ENCODE data around the gene STARD3NL.

Gene STARD3NL

GRCh38 chr7:38163671-38164070 lies 14.4 kb upstream of the STARD3NL start:
- Histone ChIP-seq H3K4me3 (ENCODE audit: low read depth, low read length) (no peak overlapping the region), H3K9me3 (ENCODE audit: control insufficient read depth, insufficient read depth, low read depth, low read length) (no peaks in the 10 kb centered on the region), H3K4me1 (ENCODE audit: control insufficient read depth, insufficient read depth, low read length) (no peaks in the 10 kb centered on the region), H3K27ac (ENCODE audit: extremely low read depth, low read depth, low read length) (no peak overlapping the region), H3K36me3 (ENCODE audit: control insufficient read depth in 2 of 2, insufficient read depth in 1 of 2, low read length in 2 of 2) (no peaks in the 10 kb centered on the region)
- POLR2A ChIA-PET, result no interaction called here
- CTCF ChIA-PET, result no interaction called here
- TF ChIP-seq SETDB1 (IDR thresholded peaks at IDR 0.05; ENCODE audit: insufficient read length, low read length) (no peak), ZNF394 (tag by site-specific recombination; IDR thresholded peaks at IDR 0.05; ENCODE audit: borderline replicate concordance) (no peak), ZNF501 (tag by site-specific recombination; IDR thresholded peaks at IDR 0.05) (no peak), ZNF510 (tag by site-specific recombination; IDR thresholded peaks at IDR 0.05; ENCODE audit: insufficient replicate concordance) (no peak), FEZF1 (tag by site-specific recombination; IDR thresholded peaks at IDR 0.05) (no peak), GLI4 (tag by site-specific recombination; IDR thresholded peaks at IDR 0.05) (no peak), ZBTB1 (tag by site-specific recombination; IDR thresholded peaks at IDR 0.05) (no peak), ZXDB (tag by site-specific recombination; IDR thresholded peaks at IDR 0.05) (no peak), HOXA7 (CRISPR knock-in tag; IDR thresholded peaks at IDR 0.05; ENCODE audit: borderline replicate concordance) (no peak), ZNF600 (tag by site-specific recombination; IDR thresholded peaks at IDR 0.05) (no peak), ZBTB20 (tag by site-specific recombination; IDR thresholded peaks at IDR 0.05) (no peak), ZNF398 (tag by site-specific recombination; IDR thresholded peaks at IDR 0.05) (no peak), ZNF701 (tag by site-specific recombination; IDR thresholded peaks at IDR 0.05) (no peak), ZNF157 (tag by site-specific recombination; IDR thresholded peaks at IDR 0.05) (no peak), ZNF23 (tag by site-specific recombination; IDR thresholded peaks at IDR 0.05; ENCODE audit: borderline replicate concordance) (no peak)
- TF ChIP-seq, protein P1, sequence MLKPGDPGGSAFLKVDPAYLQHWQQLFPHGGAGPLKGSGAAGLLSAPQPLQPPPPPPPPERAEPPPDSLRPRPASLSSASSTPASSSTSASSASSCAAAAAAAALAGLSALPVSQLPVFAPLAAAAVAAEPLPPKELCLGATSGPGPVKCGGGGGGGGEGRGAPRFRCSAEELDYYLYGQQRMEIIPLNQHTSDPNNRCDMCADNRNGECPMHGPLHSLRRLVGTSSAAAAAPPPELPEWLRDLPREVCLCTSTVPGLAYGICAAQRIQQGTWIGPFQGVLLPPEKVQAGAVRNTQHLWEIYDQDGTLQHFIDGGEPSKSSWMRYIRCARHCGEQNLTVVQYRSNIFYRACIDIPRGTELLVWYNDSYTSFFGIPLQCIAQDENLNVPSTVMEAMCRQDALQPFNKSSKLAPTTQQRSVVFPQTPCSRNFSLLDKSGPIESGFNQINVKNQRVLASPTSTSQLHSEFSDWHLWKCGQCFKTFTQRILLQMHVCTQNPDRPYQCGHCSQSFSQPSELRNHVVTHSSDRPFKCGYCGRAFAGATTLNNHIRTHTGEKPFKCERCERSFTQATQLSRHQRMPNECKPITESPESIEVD (tag by site-specific recombination; IDR thresholded peaks at IDR 0.05), result no peak
- TF ChIP-seq, protein P2, sequence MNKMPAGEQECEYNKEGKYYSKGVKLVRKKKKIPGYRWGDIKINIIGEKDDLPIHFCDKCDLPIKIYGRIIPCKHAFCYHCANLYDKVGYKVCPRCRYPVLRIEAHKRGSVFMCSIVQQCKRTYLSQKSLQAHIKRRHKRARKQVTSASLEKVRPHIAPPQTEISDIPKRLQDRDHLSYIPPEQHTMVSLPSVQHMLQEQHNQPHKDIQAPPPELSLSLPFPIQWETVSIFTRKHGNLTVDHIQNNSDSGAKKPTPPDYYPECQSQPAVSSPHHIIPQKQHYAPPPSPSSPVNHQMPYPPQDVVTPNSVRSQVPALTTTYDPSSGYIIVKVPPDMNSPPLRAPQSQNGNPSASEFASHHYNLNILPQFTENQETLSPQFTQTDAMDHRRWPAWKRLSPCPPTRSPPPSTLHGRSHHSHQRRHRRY (tag by site-specific recombination; IDR thresholded peaks at IDR 0.05), result no peak
- TF ChIP-seq, protein P3, sequence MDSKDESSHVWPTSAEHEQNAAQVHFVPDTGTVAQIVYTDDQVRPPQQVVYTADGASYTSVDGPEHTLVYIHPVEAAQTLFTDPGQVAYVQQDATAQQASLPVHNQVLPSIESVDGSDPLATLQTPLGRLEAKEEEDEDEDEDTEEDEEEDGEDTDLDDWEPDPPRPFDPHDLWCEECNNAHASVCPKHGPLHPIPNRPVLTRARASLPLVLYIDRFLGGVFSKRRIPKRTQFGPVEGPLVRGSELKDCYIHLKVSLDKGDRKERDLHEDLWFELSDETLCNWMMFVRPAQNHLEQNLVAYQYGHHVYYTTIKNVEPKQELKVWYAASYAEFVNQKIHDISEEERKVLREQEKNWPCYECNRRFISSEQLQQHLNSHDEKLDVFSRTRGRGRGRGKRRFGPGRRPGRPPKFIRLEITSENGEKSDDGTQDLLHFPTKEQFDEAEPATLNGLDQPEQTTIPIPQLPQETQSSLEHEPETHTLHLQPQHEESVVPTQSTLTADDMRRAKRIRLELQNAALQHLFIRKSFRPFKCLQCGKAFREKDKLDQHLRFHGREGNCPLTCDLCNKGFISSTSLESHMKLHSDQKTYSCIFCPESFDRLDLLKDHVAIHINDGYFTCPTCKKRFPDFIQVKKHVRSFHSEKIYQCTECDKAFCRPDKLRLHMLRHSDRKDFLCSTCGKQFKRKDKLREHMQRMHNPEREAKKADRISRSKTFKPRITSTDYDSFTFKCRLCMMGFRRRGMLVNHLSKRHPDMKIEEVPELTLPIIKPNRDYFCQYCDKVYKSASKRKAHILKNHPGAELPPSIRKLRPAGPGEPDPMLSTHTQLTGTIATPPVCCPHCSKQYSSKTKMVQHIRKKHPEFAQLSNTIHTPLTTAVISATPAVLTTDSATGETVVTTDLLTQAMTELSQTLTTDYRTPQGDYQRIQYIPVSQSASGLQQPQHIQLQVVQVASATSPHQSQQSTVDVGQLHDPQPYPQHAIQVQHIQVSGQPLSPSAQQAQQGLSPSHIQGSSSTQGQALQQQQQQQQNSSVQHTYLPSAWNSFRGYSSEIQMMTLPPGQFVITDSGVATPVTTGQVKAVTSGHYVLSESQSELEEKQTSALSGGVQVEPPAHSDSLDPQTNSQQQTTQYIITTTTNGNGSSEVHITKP (tag by site-specific recombination; IDR thresholded peaks at IDR 0.05), result no peak
- TF ChIP-seq, protein P4, sequence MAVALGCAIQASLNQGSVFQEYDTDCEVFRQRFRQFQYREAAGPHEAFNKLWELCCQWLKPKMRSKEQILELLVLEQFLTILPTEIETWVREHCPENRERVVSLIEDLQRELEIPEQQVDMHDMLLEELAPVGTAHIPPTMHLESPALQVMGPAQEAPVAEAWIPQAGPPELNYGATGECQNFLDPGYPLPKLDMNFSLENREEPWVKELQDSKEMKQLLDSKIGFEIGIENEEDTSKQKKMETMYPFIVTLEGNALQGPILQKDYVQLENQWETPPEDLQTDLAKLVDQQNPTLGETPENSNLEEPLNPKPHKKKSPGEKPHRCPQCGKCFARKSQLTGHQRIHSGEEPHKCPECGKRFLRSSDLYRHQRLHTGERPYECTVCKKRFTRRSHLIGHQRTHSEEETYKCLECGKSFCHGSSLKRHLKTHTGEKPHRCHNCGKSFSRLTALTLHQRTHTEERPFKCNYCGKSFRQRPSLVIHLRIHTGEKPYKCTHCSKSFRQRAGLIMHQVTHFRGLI (tag by site-specific recombination; IDR thresholded peaks at IDR 0.05), result no peak

Measured in HEK293 (cell line).